NCI-H526 (cell line): ENCODE results near the gene PHF21B.
A peak's percentile ranks its signal among the peaks of the same experiment; 100 is the strongest.
"Not testable (repeated sequence)": the region's sequence is repeated elsewhere in the genome, so short reads cannot be mapped to it uniquely, and the experiment has no call there.

ENCODE experiments used
- DNase-seq, 2 experiments: peaks; one replicate each; lab custom pipeline; 2025; lab: John Stamatoyannopoulos, UW

PHF21B gene

DNA sequence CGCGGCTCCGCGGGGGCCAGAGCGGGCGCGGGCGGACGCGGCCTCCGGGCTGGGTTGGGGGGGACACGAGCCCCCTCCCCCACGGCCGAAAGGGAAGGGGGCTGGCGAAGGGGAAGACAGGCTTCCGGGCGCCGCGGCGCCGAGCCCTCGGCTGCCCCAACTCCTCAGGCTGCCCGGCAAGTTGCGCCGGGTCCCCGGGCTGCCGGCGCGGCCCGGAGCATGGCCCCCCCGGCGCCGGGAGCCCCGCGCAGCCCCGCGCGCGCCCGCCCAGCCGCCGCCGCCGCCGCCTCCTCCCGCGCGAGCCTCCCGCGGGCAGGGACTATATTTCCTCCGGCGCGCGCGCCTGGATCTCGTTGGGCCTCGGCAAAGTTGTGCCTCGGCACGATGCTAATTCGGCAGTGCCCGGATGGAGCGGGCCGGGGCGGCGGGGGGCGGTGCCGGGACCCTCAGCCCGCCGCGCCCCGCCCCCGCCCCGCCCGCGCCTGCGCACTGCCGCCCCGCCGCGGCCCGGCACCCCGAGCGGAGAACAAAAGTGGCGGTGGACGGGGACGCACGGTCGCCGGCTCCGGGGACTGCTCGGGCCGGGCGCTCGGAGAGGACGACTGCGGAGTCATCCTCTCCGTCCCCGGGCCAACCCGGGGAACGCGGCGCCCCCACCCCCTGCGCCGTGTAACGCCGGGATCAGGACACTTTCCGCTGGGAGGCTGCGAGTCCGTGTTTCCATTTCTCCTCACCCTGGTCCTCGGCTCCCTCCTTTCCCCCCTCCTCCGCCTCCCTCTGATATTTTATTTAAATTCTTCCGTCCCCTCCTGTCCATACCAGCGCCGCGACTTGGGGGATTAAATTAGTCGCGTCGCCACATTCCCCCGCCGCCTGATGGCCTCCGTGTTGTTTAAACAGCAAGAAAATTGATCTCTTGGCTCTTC lies at the start of gene PHF21B:
TSS of gene PHF21B (minus strand) at position 400 of the 926 bp plus-strand sequence. CDS start 456 bp downstream, outside the sequence.
- peak; percentile 24 to 87 for DNase-seq

DNA sequence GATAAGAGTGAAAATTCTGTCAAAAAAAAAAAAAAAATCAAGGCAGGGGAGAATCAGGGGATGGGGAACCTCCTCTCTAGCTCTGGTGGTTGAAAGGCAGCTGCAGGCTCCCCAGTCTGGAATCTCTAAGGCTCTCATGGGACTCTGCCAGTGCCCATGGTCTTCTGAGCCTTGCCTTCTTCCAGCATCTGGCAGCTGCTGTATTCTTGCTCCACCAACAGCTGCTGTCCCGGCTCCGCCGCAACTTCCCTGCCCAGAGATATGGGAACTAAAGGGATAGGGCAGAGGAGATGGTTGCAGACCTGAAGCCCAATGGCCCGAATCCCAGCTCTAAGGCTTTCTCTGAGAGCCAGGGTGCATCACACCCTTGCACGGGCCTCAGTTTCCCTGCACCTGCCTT lies 49.5 kb upstream of the PHF21B start:
- no peak for DNase-seq

DNA sequence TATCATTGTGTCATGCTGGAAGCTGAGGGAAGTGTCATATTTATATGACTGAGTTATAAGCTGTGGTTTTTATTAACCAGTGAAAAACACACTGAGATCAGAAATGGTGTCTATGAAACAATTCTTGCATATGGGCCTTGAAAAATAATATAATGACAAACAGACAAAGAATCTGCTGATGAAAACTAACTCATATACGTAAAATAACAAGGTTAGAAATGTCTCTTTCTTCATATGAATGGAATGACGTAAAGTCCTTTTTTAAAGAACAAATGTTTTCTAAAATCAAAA lies 48.8 kb upstream of the PHF21B start:
- DNase-seq: no peak

DNA sequence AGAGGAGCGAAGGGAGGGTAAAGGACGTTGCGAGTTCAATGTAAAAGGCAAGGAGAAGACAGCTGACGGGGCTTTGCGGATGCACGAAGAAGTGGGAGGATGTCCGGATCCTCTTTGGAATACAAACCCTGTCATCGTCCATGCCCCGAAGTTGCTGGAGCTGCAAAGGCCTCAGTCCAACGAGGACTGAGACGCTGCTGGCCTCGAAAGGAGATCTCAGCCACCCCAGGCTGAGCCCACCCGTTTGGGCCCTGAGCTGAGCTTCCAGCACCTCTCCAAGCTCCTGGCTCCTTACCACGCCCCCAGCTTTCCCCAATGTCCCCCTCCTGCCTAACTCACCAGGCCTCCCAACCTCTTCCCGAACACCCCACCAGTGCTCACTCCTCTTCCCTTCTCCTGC lies 46.1 kb upstream of the PHF21B start:
- no peak for DNase-seq

DNA sequence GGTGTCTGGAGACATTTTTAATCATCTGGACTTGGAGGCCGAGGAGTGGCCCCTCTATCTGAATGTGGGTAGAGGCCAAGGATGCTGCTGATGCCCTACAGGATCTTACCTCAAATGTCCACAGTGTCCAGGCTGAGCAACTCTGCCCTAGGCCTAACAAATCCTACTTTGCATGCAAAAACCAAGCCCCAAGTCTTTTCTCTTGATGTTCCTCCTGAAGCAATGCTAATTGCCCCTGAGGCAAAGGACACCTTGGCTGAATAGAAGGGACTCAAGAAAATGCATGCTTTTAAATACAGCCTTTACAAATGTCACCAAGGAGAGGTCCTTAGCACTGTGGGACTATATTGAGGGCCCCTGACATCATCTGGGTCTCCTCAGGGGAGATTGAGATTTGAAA lies 43.8 kb upstream of the PHF21B start:
- no peak for DNase-seq

DNA sequence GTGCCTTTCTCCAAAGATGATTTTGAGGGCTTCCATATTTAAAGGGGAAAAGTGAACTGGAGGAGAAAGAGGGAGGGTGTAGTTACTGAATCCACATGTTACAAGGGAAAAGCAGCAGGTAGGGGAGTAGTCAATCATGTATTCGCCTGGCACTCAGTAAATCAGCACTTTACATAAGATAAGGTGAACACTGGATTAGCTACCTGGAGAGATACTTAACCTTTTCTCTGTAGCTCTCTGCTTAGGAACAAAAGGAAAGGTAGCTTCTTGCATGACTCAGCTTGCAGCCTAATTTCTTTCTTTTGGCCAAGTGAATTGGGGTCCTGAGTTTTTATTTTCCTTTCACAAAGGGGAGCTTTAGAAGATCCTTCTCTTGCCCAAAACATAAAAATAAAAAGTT lies 43.3 kb upstream of the PHF21B start:
- DNase-seq: no peak

DNA sequence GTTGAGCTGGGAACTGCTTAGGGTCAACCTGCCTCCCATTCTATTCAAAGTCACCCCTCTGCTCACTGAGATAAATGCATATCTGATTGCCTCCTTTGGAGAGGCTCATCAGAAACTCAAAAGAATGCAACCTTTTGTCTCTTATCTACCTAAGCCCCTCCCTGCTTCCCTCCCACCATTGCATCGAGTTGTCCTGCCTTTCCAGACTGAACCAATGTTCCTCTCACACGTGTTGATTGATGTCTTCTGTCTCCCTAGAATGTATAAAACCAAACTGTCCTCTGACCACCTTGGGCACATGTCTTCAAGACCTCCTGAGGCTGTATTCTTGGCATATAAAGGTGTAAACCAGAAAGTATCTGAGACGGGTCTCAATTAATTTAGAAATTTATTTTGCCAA lies 42.9 kb upstream of the PHF21B start:
- DNase-seq: not testable (repeated sequence)

DNA sequence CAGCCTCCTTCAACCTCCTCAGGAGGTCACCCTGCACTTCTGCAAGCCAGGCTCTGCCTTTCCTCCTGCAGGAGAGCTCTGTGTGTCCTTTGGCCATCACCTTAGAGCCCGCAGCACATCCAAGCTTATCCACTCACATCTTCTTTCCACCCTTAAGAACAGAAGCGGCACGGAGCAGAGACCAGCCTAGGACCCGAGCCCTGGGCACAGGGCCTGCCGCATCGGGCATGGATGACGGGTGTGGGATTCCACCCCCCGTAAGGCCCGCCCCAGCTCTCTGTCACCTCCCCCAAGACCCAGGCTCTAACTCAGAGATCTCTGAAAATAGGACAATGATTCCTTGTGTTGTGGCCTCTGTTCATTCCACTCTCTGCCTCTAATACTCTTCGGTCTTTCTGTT lies 42.1 kb upstream of the PHF21B start:
- DNase-seq: no peak

DNA sequence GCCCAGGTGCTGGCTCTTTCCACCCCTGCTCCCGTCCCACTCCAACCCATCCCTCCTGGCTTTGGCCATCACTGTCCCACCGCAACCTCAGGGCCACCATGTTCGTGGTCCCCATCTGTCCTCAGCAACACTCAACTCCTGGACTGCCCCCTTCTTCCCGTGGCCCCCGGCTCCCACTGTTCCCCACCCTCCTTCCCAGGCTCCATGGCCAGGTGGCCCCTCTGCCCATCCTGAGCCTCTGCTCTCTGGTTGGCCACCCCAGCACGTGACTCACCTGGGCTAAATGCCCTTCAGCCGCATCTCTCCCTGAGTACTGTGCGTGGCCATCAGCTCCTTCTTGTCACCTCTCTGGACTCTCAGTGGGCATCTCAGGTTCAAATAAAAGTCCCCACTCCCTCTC lies 41.6 kb upstream of the PHF21B start:
- DNase-seq: no peak

DNA sequence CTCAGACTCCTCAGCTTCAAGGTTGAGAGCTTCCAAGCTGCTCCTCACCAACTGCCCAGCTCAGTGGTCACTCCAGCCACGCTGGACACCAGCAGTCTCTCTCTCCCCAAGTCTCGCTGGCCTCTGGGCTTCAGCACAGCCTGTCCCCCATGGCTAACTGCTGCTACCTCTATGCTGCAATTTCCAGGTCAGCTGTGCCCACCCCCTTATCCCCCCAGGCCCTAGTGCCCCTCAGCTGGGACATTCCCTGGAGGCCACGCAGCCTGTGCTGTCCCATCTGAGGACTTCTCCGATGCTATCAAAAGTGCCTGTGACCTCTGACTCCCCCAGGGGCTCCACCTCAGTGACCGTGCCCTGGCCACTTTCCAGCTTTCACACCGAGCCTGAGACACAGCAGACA lies 37.5 kb upstream of the PHF21B start:
- DNase-seq: no peak

DNA sequence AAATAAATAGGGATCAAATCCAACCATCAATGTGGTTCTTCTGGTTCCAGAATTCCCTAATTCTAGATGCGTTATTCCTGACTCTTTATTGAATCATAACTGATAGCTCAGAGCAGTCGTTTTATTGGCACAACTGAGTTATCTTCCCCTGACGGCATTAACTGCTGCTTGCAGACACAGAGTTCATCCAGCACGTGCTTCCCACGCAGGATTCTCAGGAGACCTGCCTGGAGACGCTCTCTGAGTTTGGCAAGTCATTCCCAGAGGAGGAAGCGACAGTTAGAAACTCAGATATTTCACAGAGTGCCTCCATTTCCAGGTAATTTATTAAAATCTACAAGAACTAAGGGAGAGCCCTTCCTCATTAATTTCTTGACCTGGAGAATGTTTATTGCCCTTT lies 35.4 kb upstream of the PHF21B start:
- DNase-seq: no peak

DNA sequence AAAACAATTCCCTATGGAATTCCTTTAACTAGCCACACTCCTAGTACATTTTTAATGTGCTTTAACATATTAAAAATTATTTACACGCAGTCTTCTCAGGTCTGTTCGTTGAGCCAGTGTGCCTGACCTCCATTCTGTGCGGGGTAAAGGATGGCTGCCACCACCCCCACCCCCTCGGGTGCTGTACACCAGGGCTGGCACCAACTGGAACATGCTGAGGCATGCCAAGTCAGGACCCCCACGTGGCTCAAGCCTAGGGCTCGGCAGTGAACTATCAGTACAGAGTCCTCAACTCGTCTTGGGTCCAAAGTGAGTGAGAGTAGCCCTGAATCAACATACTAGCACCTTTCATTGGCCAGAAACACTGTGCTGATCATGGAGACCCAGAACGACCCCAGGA lies 32.5 kb upstream of the PHF21B start:
- DNase-seq: no peak

DNA sequence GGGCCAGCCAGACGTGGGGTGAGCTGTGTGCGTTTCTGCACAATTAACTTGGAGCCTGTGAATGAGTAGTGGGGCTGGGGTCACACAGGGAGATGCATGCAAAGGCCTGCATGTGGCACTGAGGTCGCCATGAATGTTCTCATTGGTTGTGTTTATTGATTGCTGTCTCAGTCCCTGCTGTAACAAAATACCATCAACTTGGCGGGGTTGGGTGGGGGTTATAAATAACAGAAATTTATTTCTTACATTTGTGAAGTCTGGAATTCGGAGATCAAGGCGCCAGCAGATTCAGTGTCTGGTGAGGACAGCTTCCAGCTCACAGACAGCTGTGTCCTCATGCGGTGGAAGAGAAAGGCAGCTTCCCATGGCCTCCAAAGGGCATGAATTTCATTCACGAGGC lies 29.3 kb upstream of the PHF21B start:
- no peak for DNase-seq

DNA sequence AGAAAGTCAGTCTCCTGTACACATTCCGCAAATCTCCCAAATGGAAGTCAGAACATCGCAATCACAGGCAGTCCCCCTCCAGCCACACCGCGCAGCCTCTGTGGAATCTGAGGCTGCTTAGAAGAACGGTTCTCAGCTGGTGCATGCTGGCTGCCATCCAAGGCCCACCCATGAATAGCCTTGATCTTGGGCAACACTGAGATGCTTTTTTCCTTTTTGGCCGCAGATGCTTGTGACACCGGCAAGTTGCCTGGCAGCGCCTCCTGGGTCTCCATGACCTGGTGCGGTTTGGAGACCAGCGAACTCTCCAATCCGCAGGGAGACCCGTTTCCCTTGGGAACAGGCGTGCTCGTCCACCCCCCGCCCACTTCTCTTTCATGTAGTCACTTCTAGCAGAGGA lies 26.3 kb upstream of the PHF21B start:
- peak in 1 of 2 experiments; percentile 7 for DNase-seq

DNA sequence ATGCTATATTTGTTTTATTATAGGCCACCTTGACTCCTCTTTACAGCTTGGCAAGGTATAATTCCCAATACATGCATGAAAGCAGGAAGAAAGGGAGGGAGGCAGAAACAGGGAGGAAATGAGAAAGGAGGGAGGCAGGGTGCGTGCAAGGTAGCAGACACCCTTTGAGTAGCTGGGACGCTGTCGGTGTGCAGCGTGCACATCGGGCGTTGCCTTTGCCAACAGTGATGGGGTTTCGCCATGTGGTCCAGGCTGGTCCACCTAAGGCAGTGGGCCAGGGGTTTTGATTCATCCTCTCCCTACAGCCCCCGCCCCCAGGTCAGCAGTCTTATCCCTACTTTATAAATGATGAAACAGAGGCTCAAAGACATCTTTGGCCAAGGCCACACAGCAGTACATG lies 25.0 kb upstream of the PHF21B start:
- no peak for DNase-seq

DNA sequence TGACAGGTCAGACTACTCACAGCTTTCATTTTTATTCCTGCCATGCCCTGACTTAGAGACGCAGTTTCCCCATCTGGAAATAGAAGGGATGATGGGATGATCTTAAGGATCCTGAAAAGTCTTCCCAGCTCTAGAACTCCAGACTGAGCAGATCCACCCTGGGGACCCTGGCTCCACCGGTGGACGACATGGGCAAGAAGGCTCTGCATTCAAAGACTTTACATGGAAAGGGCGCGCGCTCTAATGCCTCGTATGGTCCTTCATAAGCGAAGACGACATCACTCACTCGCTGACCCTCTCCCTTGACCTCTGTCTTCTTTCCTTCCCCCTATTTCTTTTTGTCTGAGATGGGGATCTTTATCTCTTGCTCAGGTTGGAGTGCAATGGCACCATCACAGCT lies 24.4 kb upstream of the PHF21B start:
- no peak for DNase-seq

DNA sequence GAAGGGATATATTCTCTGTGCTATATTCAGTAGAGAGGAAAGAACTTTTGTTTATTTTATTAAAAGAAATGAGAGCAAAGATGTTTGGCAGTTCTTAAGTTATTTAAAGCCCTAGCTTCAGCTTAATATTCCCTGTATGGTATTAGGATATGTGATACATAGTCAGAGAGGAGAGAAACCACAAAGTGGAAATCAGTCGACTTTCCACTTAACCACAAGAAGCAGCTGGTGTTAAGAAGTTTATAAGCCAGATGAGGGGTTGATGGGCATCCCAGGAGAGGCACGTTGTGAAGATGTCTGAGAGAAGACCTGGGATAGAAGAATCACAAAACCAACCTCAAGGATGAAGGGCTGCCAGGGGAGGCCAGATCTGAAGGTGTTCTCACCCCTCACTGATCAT lies 23.3 kb upstream of the PHF21B start:
- no peak for DNase-seq

DNA sequence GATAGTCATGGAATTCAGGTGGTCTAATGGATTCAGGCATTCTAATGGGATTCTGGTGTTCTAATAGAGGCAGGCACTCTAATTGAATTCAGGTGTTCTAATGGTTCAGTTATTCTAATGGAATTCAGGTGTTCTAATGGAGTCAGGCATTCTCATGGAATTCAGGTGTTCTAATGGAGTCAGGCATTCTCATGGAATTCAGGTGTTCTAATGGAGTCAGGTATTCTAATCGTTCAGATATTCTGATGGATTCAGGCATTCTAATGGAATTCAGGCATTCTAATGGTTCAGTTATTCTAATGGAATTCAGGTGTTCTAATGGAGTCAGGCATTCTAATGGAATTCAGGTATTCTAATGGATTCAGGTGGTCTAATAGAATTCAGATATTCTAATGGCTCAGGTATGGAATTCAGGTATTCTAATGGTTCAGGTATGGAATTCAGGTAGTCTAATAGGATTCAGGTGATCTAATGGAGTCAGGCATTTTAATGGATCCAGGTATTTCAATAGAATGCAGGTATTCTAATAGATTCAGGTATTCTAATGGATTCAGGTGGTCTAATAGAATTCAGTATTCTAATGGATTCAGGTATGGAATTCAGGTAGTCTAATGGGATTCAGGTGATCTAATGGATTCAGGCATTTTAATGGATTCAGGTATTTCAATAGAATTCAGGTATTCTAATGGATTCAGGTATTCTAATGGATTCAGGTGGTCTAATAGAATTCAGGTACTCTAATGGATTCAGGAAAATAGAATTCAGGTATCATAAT lies 22.0 kb upstream of the PHF21B start:
- no peak for DNase-seq

DNA sequence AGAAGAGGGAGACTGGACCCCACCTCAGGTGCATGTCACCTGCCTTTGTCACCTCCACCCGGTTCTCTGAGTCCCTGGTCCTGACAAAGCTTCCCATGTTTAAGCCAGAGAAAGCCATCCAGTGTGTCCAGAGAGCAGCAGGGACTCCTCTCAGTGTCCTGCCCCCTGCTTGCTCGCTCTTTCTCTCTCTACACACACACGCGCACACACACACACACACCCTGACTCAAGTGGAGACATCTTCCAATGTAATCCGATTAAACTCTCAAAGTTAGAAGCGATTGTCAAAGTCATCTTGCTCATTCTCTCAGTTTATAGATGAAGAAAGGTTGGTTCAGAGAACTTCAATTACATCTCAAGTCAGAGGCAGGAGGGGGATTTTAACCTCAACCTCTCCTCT lies 19.7 kb upstream of the PHF21B start:
- DNase-seq: no peak

DNA sequence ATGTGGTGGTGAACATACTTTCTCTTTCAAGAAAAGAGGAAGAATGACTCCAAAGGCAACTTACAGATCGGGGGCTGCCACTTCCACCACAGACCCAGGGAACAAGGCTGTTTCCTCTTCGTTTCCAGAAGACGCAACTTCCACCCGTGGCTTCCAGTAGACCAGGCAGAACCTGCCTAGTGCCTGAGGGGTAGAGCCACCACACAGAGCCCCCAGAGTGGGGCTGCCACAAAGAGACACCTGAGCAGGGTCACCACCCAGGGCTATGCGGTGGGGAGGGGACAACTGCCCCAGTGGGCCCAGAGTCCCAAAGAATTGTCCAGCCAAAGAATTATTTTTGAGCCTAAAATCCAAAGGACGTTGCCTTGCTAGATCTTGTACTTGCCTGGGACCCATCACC lies 16.7 kb upstream of the PHF21B start:
- DNase-seq: no peak

DNA sequence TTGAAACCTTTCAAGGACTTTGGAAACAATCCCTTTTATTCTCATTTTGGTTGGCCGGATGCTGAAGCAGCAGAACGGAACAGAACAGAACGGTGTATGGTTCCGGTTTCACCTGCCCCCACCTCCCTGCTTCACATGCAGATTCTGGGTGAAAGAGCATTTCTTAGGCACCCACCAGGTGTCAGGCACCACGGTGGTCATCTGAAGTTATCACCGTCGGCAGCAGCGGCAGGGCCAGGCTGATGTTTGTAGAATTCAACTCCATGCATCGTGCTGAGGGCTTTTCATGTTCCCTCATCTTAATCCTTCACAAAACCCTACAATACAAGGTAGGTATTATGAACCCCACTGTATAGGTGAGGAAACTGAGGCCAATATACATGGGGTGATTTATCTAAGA lies 13.6 kb upstream of the PHF21B start:
- no peak for DNase-seq

DNA sequence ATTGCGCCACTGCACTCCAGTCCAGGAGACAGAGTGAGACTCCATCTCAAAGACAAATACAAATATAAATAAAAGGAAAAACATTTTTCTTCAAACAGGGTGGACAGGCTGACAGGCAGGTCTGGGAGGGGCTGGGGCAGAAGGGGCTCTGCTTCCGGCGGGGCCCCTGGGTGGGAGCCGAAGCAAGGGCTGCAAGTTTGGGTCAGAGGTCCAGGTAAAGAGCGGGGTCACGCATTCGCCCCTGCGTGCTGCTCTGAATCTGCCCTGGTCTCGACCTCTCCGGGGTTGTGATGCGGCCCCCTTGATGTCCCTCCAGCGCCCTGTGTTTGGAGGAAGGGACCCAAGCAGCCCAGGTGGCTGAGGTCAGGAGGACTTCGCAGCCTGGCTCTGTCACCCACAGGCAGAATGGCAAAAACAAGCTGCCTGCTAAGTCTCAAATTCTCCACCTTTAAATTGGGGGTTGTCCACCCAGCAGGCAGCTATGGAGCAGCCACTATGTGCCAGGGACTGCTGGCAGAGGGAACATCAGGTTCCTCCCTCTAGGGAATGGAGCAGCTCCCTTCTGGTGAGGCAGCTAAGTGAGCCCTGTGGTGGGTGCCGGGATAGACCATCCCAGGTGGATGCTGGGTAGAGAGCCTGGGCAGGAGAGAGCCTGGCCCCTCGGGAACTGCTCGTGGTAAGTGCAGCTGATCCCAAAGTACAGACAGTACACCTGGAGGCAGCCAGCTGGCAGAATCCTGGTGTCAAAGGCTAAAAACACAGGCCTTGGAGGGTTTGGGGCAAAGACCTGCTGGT lies 10.3 kb upstream of the PHF21B start:
- DNase-seq: peak in 1 of 2 experiments; percentile 58

DNA sequence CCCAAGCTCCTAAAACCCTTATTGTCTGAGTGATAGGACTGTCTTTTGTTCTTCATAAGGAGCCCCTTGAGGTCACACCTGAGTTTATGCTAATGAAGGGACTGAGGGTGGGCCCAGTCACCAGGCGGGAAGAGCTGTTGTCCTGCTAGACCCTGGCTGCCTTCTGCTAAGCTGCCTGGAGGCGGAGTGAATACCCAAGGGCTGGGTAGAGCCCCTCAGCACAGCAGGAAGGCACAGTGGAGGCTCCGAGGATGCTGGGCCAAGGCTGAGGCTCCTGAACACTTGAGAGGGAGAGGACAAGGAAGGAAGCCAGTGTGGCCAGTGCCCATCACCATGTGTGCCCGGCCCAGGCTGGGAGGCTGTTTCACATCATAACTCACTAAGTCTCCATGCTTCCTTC lies 4.8 kb upstream of the PHF21B start:
- no peak for DNase-seq
